Measurements from ENCODE around the gene ZEB2. TPM values are rescaled to one million over a fixed set of nuclear protein-coding genes. Genes with fewer than 3 reads are reported as not detected.

Gene ZEB2
- total RNA-seq, 4 donors from 2014 or later: 148 to 290 (median 218) TPM

GRCh38 chr2:144511937-144512336 lies 8.0 kb downstream of the ZEB2 start:
- Histone ChIP-seq H3K4me1 (peaks cover 0 to 63% (median 17%) of the 10 kb centered on the region in 4 donors), H3K4me3 (peak overlapping the region in 2 of 4 donors; percentile 70 to 85), H3K27ac (peak overlapping the region; percentile 96 to 100 (median 98)), H3K36me3 (no peaks in the 10 kb centered on the region), H3K27me3 (no peaks in the 10 kb centered on the region), H3K9me3 (no peaks in the 10 kb centered on the region)
- WGBS, 2 donors: 23 to 37% methylated on average over 3 of the region's 3 CpGs
- DNase-seq (ENCODE audit: low spot score in 2 of 2): no peak
- TF ChIP-seq EP300 (IDR thresholded peaks at IDR 0.05): peak in 1 of 2 donors; percentile 45
- no peak for TF ChIP-seq CTCF (IDR thresholded peaks at IDR 0.05)

- peak overlapping the region; percentile 13 to 85 (median 44) for H3K4me3 ChIP-seq
- TF ChIP-seq EP300 (IDR thresholded peaks at IDR 0.05) (no peak), POLR2A (IDR thresholded peaks at IDR 0.05) (no peak), CTCF (IDR thresholded peaks at IDR 0.05) (no peak)
- peaks cover 0 to 69% (median 22%) of the 10 kb centered on the region in 4 donors for H3K4me1 ChIP-seq
- no peaks in the 10 kb centered on the region for H3K36me3 ChIP-seq
- DNase-seq (ENCODE audit: low spot score in 2 of 2): no peak
- H3K27me3 ChIP-seq: no peaks in the 10 kb centered on the region
- H3K9me3 ChIP-seq: no peaks in the 10 kb centered on the region
- 25 to 27% methylated on average over 3 of the region's 3 CpGs for WGBS, 2 donors
- peak overlapping the region; percentile 96 to 100 (median 98) for H3K27ac ChIP-seq
Measured at GRCh38 chr2:144511226-144511810, 8.6 kb downstream of the ZEB2 start.

GRCh38 chr2:144510294-144510991 lies 9.5 kb downstream of the ZEB2 start:
- WGBS, 2 donors: 29 to 41% methylated on average over 15 of the region's 15 CpGs

GRCh38 chr2:144509879-144510221 lies 10.1 kb downstream of the ZEB2 start:
- 17 to 25% methylated on average over 3 of the region's 3 CpGs for WGBS, 2 donors
- Histone ChIP-seq H3K4me3 (peak overlapping the region in 2 of 4 donors; percentile 2 to 70), H3K36me3 (no peaks in the 10 kb centered on the region), H3K9me3 (no peaks in the 10 kb centered on the region), H3K4me1 (peaks cover 0 to 83% (median 35%) of the 10 kb centered on the region in 4 donors), H3K27me3 (no peaks in the 10 kb centered on the region), H3K27ac (peak overlapping the region; percentile 96 to 100 (median 98))
- no peak for DNase-seq (ENCODE audit: low spot score in 2 of 2)
- TF ChIP-seq EP300 (IDR thresholded peaks at IDR 0.05) (no peak), CTCF (IDR thresholded peaks at IDR 0.05) (no peak), POLR2A (IDR thresholded peaks at IDR 0.05) (no peak)

More at GRCh38 chr2:144510294-144510991, 9.5 kb downstream of the ZEB2 start:
- H3K4me1 ChIP-seq: peaks cover 0 to 77% (median 31%) of the 10 kb centered on the region in 4 donors
- no peaks in the 10 kb centered on the region for H3K36me3 ChIP-seq
- no peaks in the 10 kb centered on the region for H3K9me3 ChIP-seq
- TF ChIP-seq CTCF (IDR thresholded peaks at IDR 0.05) (no peak), EP300 (IDR thresholded peaks at IDR 0.05) (peak in 1 of 2 donors; percentile 47)
- peak overlapping the region; percentile 13 to 70 (median 23) for H3K4me3 ChIP-seq
- peak overlapping the region; percentile 96 to 100 (median 98) for H3K27ac ChIP-seq
- H3K27me3 ChIP-seq: no peaks in the 10 kb centered on the region
- no peak for DNase-seq (ENCODE audit: low spot score in 2 of 2)
